ENCODE data around the gene PLCG2.
"Not testable (repeated sequence)": the region's sequence is repeated elsewhere in the genome, so short reads cannot be mapped to it uniquely, and the experiment has no call there.

Gene PLCG2

DNA sequence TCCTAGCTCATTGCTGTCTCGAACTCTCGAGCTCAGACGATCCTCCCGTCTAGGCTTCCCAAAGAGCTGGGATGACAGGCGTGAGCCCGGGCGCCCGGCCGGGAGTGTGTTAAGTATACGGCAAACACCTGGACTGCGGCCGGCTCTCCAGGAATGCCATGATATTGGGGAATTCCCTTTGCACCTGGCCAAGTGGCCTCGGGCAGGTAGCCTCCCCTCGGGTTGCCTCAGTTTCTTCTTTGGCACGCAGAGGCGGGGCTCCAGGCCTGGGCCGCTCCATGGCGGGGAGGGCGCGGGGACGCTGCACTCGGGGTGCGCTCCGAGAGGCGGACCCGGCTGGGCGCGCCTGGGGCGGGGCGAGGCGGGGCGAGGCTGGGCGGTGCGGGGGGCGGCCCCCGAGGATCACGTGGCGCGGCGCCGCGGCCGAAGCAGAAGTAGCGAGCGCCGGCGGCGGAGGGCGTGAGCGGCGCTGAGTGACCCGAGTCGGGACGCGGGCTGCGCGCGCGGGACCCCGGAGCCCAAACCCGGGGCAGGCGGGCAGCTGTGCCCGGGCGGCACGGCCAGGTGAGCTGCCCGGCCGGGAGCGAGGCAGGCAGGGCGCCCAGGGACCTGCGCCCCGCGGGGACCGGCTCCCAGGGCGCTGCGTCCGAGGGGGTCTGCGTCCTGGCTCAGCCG, at the start of gene PLCG2:
PLCG2 (plus strand) TSS at position 431 of the 675 bp plus-strand sequence. CDS start 6,699 bp downstream, outside the sequence.
- peak; percentile 49 for DNase-seq

- no peak for DNase-seq
Observed at GRCh38 chr16:81729451-81729850, 49.6 kb upstream of the PLCG2 start.

DNA sequence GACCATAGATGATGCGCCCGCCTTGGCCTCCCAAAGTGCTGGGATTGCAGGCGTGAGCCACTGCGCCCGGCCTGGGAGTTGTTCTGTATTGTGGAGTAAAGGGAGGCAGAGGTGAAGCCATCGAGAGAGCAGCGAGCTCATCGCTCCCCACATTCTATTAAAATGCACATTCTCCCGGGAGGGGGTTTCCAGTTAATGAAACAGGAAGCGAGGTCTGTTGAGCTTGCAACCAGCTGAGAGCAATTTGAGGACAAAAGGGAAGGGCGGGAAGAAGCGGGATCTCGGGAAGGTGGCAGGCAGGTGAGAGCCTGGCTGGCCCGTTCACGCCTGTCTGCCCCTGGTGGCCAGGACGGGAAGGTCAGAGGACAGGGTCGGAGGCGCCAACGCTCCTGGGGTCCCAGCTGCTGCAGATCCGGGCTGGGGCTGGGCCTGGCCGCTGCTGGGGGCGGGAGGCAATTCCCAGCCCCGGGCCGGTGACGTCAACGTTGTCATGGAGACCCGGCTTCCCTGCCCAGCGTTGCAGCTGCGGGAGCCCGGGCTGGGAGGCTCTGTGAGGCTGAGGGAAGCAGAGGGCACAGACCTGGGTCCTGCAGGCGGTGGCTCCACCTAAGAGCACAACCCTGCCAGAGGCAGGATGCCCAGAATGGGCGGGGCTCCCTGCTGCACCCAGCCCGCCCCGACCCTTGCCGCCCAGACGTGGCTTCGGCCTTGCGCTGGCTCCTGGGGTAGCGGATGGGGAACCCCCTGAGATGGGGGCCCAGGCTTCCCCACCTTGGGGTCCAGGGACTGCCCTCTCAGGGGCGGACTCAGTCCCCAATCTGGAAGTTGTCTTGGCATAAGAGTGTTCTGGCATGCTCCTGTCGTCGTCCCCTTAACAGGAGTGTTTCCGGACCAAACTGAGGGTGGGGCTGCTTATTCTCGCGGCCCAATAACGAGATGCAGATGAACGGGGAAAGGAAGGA, 48.7 kb upstream of the PLCG2 start:
- peak; percentile 91 for DNase-seq

- DNase-seq = no peak
Observed at GRCh38 chr16:81731649-81732048, 47.4 kb upstream of the PLCG2 start.

DNA sequence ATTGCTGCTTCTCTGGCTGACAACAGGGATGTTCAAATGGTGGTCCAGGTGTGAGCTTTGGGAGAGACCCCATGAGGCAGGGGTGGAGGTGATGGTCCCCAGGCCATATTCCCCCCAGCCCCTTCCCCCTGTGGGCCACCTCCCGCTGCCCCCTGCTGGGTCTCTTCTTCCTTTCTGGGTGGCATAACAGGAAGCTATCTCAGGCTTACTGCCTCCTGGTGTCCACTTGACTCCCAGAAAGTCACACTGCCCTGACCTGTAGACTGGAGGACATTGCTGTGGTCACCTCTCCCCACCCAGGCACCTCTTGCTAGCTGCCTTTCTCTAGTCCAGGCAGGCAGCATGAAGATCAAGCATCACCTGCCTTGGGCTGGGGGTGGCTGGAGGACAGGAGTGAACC, 46.4 kb upstream of the PLCG2 start:
- DNase-seq = no peak

DNA sequence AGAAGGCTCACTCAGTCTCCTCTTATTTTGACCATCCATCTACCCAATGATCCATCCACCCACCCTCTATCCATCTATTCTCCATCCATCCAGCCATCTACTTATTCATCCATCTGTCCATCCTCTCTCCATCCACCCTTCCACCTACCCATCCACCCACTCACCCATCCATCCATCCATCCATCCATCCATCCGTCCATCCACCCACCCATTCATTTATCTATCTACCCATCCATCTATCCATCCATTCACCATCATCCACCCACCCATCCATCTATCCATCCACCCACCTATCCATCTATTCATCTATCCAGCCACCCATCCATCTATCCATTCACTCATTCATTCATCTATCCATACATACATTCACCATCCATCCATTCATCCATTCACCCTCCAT, 45.8 kb upstream of the PLCG2 start:
- DNase-seq = no peak

- no peak for DNase-seq
Observed at GRCh38 chr16:81734632-81735434, 44.3 kb upstream of the PLCG2 start.

- peak; percentile 77 for DNase-seq
Observed at GRCh38 chr16:81737885-81738536, 41.1 kb upstream of the PLCG2 start.

- DNase-seq = peak; percentile 12
Observed at GRCh38 chr16:81738783-81739496, 40.2 kb upstream of the PLCG2 start.

DNA sequence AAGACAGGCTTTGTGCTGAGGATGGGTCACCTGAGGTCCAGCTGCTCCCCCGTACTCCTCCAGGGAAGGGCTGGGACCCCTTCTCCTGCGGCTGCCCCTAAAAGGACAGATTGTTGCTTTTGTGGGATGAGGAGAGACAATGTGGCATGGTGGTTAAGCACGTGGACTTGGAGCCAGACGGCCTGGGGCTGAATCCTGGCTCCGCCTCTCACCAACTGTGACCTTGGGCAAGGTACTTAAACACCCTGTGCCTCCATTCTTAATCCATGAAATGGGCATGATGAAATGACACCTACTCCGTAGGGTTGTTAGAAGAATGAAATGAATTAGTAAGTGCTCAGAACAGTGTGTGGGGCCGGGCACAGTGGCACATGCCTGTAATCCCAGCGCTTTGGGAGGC, 39.6 kb upstream of the PLCG2 start:
- DNase-seq = no peak

GRCh38 chr16:81740169-81740568, 38.9 kb upstream of the PLCG2 start:
- no peak for DNase-seq

DNA sequence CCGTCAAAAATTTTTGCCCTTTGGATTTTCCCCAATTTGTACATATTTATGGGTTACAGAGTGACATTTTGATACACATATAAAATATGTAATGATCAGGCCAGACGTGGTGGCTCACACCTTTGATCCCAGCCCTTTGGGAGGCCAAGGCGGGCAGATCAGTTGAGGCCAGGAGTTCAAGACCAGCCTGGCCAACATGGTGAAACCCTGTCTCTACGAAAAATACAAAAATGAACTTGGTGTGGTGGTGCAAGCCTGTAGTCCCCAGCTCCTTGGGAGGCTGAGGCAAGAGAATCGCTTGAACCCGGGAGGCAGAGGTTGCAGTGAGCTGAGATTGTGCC, 37.7 kb upstream of the PLCG2 start:
- DNase-seq = not testable (repeated sequence)

DNA sequence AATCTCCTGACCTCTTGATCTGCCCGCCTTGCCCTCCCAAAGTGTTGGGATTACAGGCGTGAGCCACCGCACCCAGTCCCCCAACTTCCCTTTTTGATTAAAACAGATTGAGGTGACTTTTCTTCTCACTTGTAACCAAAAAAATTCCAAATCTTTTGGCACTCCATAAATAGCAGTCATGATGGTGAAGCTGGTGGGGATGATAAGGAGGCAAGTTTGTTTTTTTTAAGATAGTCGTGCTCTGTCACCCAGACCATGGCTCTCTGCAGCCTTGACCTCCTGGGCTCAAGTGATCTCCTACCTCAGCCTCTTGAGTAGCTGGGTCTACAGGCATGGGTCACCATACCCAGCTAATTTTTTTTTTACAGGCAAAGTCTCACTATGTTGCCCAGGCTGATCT, 34.7 kb upstream of the PLCG2 start:
- no peak for DNase-seq

DNA sequence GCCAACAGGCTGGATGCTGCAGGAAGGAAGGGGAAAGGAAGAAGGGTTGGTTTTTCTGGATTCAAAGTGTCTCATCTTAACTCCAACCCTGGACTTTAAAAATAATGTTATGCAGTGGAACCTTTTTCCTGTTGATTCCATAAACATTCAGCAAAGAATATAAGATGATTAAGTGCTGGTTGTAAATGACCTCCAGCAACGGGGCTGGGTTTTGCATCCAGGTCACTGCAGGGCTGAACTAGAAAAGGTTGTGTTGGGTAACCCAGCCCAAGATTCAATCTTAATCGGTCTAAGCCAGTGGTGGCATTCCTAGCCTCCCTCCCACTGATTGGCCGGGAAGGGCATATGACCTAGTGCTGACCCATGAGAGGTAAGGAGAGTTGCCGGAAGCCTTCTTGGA, 34.2 kb upstream of the PLCG2 start:
- DNase-seq = no peak

- peak; percentile 55 for DNase-seq
Observed at GRCh38 chr16:81745704-81746558, 33.2 kb upstream of the PLCG2 start.

- DNase-seq = no peak
Observed at GRCh38 chr16:81746566-81746965, 32.5 kb upstream of the PLCG2 start.

- DNase-seq = no peak
Observed at GRCh38 chr16:81748476-81749198, 30.5 kb upstream of the PLCG2 start.

- no peak for DNase-seq
Observed at GRCh38 chr16:81752225-81752875, 26.7 kb upstream of the PLCG2 start.

DNA sequence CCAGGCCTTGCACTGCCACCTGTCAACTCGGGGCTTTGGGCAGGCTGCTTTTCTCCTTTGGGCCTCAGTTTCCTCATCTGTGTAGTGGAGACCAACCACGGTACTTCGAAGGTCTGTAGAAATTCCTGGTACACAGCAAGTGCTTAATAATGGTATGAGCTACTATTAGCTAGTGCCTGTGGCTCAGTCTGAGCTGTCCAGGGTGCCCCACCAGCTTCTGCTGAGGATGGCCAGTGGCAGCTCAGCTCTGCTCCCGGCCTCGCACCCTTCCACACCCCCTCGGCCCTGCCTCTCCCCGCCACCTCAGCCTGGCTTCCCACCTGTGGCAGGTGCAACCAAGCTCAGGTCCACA, 26.2 kb upstream of the PLCG2 start:
- DNase-seq = no peak

GRCh38 chr16:81754858-81755257, 24.2 kb upstream of the PLCG2 start:
- no peak for DNase-seq

Measured in NCI-H2171 (cell line).